ENCODE data around the gene RTTN.

The RTTN gene

GRCh38 chr18:70004696-70005095 is 200.8 kb downstream of the RTTN start:
- Mint-ChIP-seq H3K27me3 (ENCODE audit: low read depth) (no peaks in the 10 kb centered on the region), H3K36me3 (ENCODE audit: low read depth) (peaks cover 38% of the 10 kb centered on the region), H3K4me3 (no peak overlapping the region), H3K9me3 (peaks cover 3% of the 10 kb centered on the region), H3K27ac (no peak overlapping the region), H3K4me1 (ENCODE audit: low read depth) (no peaks in the 10 kb centered on the region)
- DNase-seq (ENCODE audit: low spot score), result no peak

- Mint-ChIP-seq H3K4me1 (ENCODE audit: low read depth) (peaks cover 5% of the 10 kb centered on the region), H3K27me3 (ENCODE audit: low read depth) (no peaks in the 10 kb centered on the region), H3K27ac (no peak overlapping the region), H3K36me3 (ENCODE audit: low read depth) (peaks cover 39% of the 10 kb centered on the region), H3K4me3 (no peak overlapping the region), H3K9me3 (no peaks in the 10 kb centered on the region)
- no peak for DNase-seq (ENCODE audit: low spot score)
These were observed 205.8 kb downstream of the RTTN start for GRCh38 chr18:69999656-70000055.

- Mint-ChIP-seq H3K27me3 (ENCODE audit: low read depth) (no peaks in the 10 kb centered on the region), H3K27ac (no peak overlapping the region), H3K4me3 (no peak overlapping the region), H3K9me3 (no peaks in the 10 kb centered on the region), H3K36me3 (ENCODE audit: low read depth) (peaks cover 41% of the 10 kb centered on the region), H3K4me1 (ENCODE audit: low read depth) (peaks cover 5% of the 10 kb centered on the region)
- DNase-seq (ENCODE audit: low spot score), result no peak
These were observed 206.9 kb downstream of the RTTN start for GRCh38 chr18:69998523-69998987.

GRCh38 chr18:69996951-69997798 is 208.3 kb downstream of the RTTN start:
- peaks cover 43% of the 10 kb centered on the region for H3K36me3 Mint-ChIP-seq (ENCODE audit: low read depth)
- H3K27me3 Mint-ChIP-seq (ENCODE audit: low read depth), result no peaks in the 10 kb centered on the region
- peaks cover 5% of the 10 kb centered on the region for H3K4me1 Mint-ChIP-seq (ENCODE audit: low read depth)
- H3K27ac Mint-ChIP-seq, result no peak overlapping the region
- H3K4me3 Mint-ChIP-seq, result no peak overlapping the region
- peaks cover 13% of the 10 kb centered on the region for H3K9me3 Mint-ChIP-seq
- no peak for DNase-seq (ENCODE audit: low spot score)

- Mint-ChIP-seq H3K36me3 (ENCODE audit: low read depth) (peaks cover 39% of the 10 kb centered on the region), H3K9me3 (peaks cover 18% of the 10 kb centered on the region), H3K27ac (no peak overlapping the region), H3K4me1 (ENCODE audit: low read depth) (peaks cover 5% of the 10 kb centered on the region), H3K27me3 (ENCODE audit: low read depth) (no peaks in the 10 kb centered on the region), H3K4me3 (no peak overlapping the region)
- DNase-seq (ENCODE audit: low spot score), result no peak
These were observed 209.1 kb downstream of the RTTN start for GRCh38 chr18:69996417-69996816.

GRCh38 chr18:69995774-69996173 is 209.7 kb downstream of the RTTN start:
- no peak for DNase-seq (ENCODE audit: low spot score)
- H3K36me3 Mint-ChIP-seq (ENCODE audit: low read depth), result peaks cover 35% of the 10 kb centered on the region
- no peak overlapping the region for H3K4me3 Mint-ChIP-seq
- H3K27ac Mint-ChIP-seq, result no peak overlapping the region
- H3K4me1 Mint-ChIP-seq (ENCODE audit: low read depth), result peaks cover 5% of the 10 kb centered on the region
- H3K9me3 Mint-ChIP-seq, result peaks cover 21% of the 10 kb centered on the region
- no peaks in the 10 kb centered on the region for H3K27me3 Mint-ChIP-seq (ENCODE audit: low read depth)

- H3K27me3 Mint-ChIP-seq (ENCODE audit: low read depth), result no peaks in the 10 kb centered on the region
- peaks cover 38% of the 10 kb centered on the region for H3K9me3 Mint-ChIP-seq
- H3K4me1 Mint-ChIP-seq (ENCODE audit: low read depth), result peaks cover 4% of the 10 kb centered on the region
- no peak for DNase-seq (ENCODE audit: low spot score)
- no peak overlapping the region for H3K4me3 Mint-ChIP-seq
- no peak overlapping the region for H3K27ac Mint-ChIP-seq
- H3K36me3 Mint-ChIP-seq (ENCODE audit: low read depth), result peaks cover 42% of the 10 kb centered on the region
These were observed 212.7 kb downstream of the RTTN start for GRCh38 chr18:69992776-69993175.

- Mint-ChIP-seq H3K4me1 (ENCODE audit: low read depth) (no peaks in the 10 kb centered on the region), H3K9me3 (peaks cover 43% of the 10 kb centered on the region), H3K4me3 (no peak overlapping the region), H3K27me3 (ENCODE audit: low read depth) (no peaks in the 10 kb centered on the region), H3K27ac (no peak overlapping the region), H3K36me3 (ENCODE audit: low read depth) (peaks cover 45% of the 10 kb centered on the region)
- no peak for DNase-seq (ENCODE audit: low spot score)
These were observed 217.6 kb downstream of the RTTN start for GRCh38 chr18:69987870-69988269.

GRCh38 chr18:69985239-69985638 is 220.2 kb downstream of the RTTN start:
- H3K27me3 Mint-ChIP-seq (ENCODE audit: low read depth), result no peaks in the 10 kb centered on the region
- peaks cover 28% of the 10 kb centered on the region for H3K9me3 Mint-ChIP-seq
- H3K36me3 Mint-ChIP-seq (ENCODE audit: low read depth), result peaks cover 41% of the 10 kb centered on the region
- DNase-seq (ENCODE audit: low spot score), result no peak
- no peak overlapping the region for H3K27ac Mint-ChIP-seq
- H3K4me1 Mint-ChIP-seq (ENCODE audit: low read depth), result peaks cover 22% of the 10 kb centered on the region
- no peak overlapping the region for H3K4me3 Mint-ChIP-seq

- Mint-ChIP-seq H3K27me3 (ENCODE audit: low read depth) (no peaks in the 10 kb centered on the region), H3K9me3 (peaks cover 10% of the 10 kb centered on the region), H3K4me1 (ENCODE audit: low read depth) (peaks cover 37% of the 10 kb centered on the region), H3K4me3 (no peak overlapping the region), H3K36me3 (ENCODE audit: low read depth) (peaks cover 25% of the 10 kb centered on the region), H3K27ac (peak overlapping the region; percentile 14)
- no peak for DNase-seq (ENCODE audit: low spot score)
These were observed 223.1 kb downstream of the RTTN start for GRCh38 chr18:69982417-69982816.

GRCh38 chr18:69981948-69982347 is 223.5 kb downstream of the RTTN start:
- Mint-ChIP-seq H3K36me3 (ENCODE audit: low read depth) (peaks cover 23% of the 10 kb centered on the region), H3K27me3 (ENCODE audit: low read depth) (no peaks in the 10 kb centered on the region), H3K4me3 (no peak overlapping the region), H3K9me3 (peaks cover 10% of the 10 kb centered on the region), H3K4me1 (ENCODE audit: low read depth) (peaks cover 37% of the 10 kb centered on the region), H3K27ac (no peak overlapping the region)
- DNase-seq (ENCODE audit: low spot score), result no peak

- H3K27me3 Mint-ChIP-seq (ENCODE audit: low read depth), result no peaks in the 10 kb centered on the region
- H3K9me3 Mint-ChIP-seq, result peaks cover 13% of the 10 kb centered on the region
- peak overlapping the region; percentile 34 for H3K27ac Mint-ChIP-seq
- peaks cover 24% of the 10 kb centered on the region for H3K36me3 Mint-ChIP-seq (ENCODE audit: low read depth)
- H3K4me3 Mint-ChIP-seq, result no peak overlapping the region
- no peak for DNase-seq (ENCODE audit: low spot score)
- peaks cover 37% of the 10 kb centered on the region for H3K4me1 Mint-ChIP-seq (ENCODE audit: low read depth)
These were observed 224.3 kb downstream of the RTTN start for GRCh38 chr18:69980982-69981804.

GRCh38 chr18:69980509-69980908 is 225.0 kb downstream of the RTTN start:
- no peak for DNase-seq (ENCODE audit: low spot score)
- Mint-ChIP-seq H3K4me1 (ENCODE audit: low read depth) (peaks cover 37% of the 10 kb centered on the region), H3K27me3 (ENCODE audit: low read depth) (no peaks in the 10 kb centered on the region), H3K4me3 (no peak overlapping the region), H3K27ac (no peak overlapping the region), H3K9me3 (peaks cover 20% of the 10 kb centered on the region), H3K36me3 (ENCODE audit: low read depth) (peaks cover 25% of the 10 kb centered on the region)

All from T-helper 2 cell treated with Interferon-gamma antibody and Interleukin-4, amounts not matched to agents 5 μg/mL and 100 μg/mL, for 36 hours (primary cell).